Epithelial cell of esophagus (primary cell): Measurements from ENCODE around the gene CYB5RL.
"Not testable (repeated sequence)": the region's sequence is repeated elsewhere in the genome, so short reads cannot be mapped to it uniquely, and the experiment has no call there.

Experiments used
- DNase-seq: peaks from one replicate; pipeline ENCODE4 v3.0.0; 2010; ENCODE audit warnings: low read depth
- H3K4me3 ChIP-seq: 2 replicates; pipeline ENCODE4 v1.5.1; 2011; ENCODE audit warnings: mild to moderate bottlenecking, low read length, control low read depth
- CTCF ChIP-seq: IDR thresholded peaks from 2 replicates; pipeline ENCODE4 v1.5.1; 2011; ENCODE audit warnings: low read depth, mild to moderate bottlenecking, low read length, control low read depth, inconsistent platforms; ENCODE audit not compliant: insufficient read depth; ENCODE audit errors: missing control alignments

The CYB5RL gene

GRCh38 chr1:54234284-54234683 is 34.5 kb upstream of the CYB5RL start:
- no peak for TF ChIP-seq CTCF
- DNase-seq: no peak
- H3K4me3 ChIP-seq: no peak overlapping the region

GRCh38 chr1:54233196-54233595 is 33.4 kb upstream of the CYB5RL start:
- DNase-seq, H3K4me3 ChIP-seq: not testable (repeated sequence)

GRCh38 chr1:54230507-54231339 is 30.9 kb upstream of the CYB5RL start:
- TF ChIP-seq CTCF: no peak
- H3K4me3 ChIP-seq: no peak overlapping the region
- DNase-seq: no peak

GRCh38 chr1:54229281-54229891 is 29.6 kb upstream of the CYB5RL start:
- peak; percentile 46 for DNase-seq
- H3K4me3 ChIP-seq: no peak overlapping the region
- TF ChIP-seq CTCF: no peak

- H3K4me3 ChIP-seq: no peak overlapping the region
- TF ChIP-seq CTCF: no peak
- no peak for DNase-seq
These were observed 28.8 kb upstream of the CYB5RL start for GRCh38 chr1:54228638-54229079.

- TF ChIP-seq CTCF: no peak
- DNase-seq: no peak
- H3K4me3 ChIP-seq: no peak overlapping the region
These were observed 28.1 kb upstream of the CYB5RL start for GRCh38 chr1:54227891-54228310.

GRCh38 chr1:54227091-54227602 is 27.3 kb upstream of the CYB5RL start:
- DNase-seq: peak; percentile 41
- no peak for TF ChIP-seq CTCF
- no peak overlapping the region for H3K4me3 ChIP-seq
